SK-N-SH treated with all-trans-retinoic acid at 6 μM for 48 hours (cell line): ENCODE data around the gene SUSD3.

Source experiments
- ARNTL ChIP-seq: fragments of 450-650 bp; formaldehyde crosslinking; IDR thresholded peaks from 2 replicates; pipeline ENCODE4 v1.5.0; 2020; ENCODE audit warnings: low read depth, mild to moderate bottlenecking, moderate library complexity, borderline replicate concordance
- OSR1 ChIP-seq: fragments of 250-450 bp; sonication (Bioruptor Pico); IDR thresholded peaks from 2 replicates; pipeline ENCODE4 v1.8.0; 2022; ENCODE audit warnings: moderate library complexity, mild to moderate bottlenecking, inconsistent platforms
- RARB ChIP-seq: fragments of 250-450 bp; sonication (Bioruptor Pico); IDR thresholded peaks from 2 replicates; pipeline ENCODE4 v1.8.0; 2021; ENCODE audit warnings: mild to moderate bottlenecking, moderate library complexity
- ZFP30 ChIP-seq: fragments of 450-650 bp; formaldehyde crosslinking; IDR thresholded peaks from 2 replicates; pipeline ENCODE4 v1.5.0; 2022; ENCODE audit warnings: mild to moderate bottlenecking, moderate library complexity
- ZNF565 ChIP-seq: fragments of 450-650 bp; formaldehyde crosslinking; conservative IDR thresholded peaks from 2 replicates; pipeline ENCODE4 v1.5.0; 2020; ENCODE audit warnings: low read depth, mild to moderate bottlenecking, moderate library complexity
- ZNF70 ChIP-seq: fragments of 450-650 bp; formaldehyde crosslinking; IDR thresholded peaks from 2 replicates; pipeline ENCODE4 v1.5.0; 2020; ENCODE audit warnings: mild to moderate bottlenecking, moderate library complexity
- TF ChIP-seq, protein P1 (sequence below): fragments of 250-450 bp; sonication (Bioruptor Pico); IDR thresholded peaks from 2 replicates; pipeline ENCODE4 v1.8.0; 2021; ENCODE audit warnings: low read depth, mild to moderate bottlenecking, moderate library complexity, borderline replicate concordance

DNA sequence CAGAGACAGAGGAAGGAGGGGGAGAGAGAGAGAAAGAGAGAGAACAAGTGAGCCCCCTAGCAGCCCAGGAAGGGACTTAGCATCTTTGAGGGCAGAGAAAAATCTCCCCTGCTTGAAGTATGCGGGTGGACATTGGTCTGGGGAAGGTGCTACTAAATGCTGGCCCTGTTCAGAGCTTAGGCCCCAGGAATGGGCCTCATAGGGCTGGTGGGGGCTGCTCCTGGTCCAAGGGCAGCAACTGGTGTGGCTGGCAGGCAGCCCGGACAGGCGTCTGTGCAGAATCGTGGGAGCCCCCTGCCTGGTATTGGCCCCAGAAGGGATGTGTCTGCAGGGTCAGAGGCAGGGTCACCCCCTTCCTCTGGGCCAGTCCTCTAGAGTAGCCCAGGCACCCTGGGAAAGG lies 47.8 kb upstream of the SUSD3 start:
- TF ChIP-seq ZNF565 (CRISPR knock-in tag) (no peak), ARNTL (no peak), RARB (CRISPR knock-in tag) (no peak), ZFP30 (no peak), ZNF70 (CRISPR knock-in tag) (no peak), OSR1 (CRISPR knock-in tag) (no peak)
- TF ChIP-seq, protein P1, sequence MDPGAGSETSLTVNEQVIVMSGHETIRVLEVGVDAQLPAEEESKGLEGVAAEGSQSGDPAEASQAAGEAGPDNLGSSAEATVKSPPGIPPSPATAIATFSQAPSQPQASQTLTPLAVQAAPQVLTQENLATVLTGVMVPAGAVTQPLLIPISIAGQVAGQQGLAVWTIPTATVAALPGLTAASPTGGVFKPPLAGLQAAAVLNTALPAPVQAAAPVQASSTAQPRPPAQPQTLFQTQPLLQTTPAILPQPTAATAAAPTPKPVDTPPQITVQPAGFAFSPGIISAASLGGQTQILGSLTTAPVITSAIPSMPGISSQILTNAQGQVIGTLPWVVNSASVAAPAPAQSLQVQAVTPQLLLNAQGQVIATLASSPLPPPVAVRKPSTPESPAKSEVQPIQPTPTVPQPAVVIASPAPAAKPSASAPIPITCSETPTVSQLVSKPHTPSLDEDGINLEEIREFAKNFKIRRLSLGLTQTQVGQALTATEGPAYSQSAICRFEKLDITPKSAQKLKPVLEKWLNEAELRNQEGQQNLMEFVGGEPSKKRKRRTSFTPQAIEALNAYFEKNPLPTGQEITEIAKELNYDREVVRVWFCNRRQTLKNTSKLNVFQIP (CRISPR knock-in tag) = no peak
